Measurements from ENCODE around the gene GPR15. TPM values are rescaled to one million over a fixed set of nuclear protein-coding genes. Genes with fewer than 3 reads are reported as not detected.
A peak's percentile ranks its signal among the peaks of the same experiment; 100 is the strongest.

GPR15 gene
- total RNA-seq, 1 experiment from 2014 or later = not detected

DNA sequence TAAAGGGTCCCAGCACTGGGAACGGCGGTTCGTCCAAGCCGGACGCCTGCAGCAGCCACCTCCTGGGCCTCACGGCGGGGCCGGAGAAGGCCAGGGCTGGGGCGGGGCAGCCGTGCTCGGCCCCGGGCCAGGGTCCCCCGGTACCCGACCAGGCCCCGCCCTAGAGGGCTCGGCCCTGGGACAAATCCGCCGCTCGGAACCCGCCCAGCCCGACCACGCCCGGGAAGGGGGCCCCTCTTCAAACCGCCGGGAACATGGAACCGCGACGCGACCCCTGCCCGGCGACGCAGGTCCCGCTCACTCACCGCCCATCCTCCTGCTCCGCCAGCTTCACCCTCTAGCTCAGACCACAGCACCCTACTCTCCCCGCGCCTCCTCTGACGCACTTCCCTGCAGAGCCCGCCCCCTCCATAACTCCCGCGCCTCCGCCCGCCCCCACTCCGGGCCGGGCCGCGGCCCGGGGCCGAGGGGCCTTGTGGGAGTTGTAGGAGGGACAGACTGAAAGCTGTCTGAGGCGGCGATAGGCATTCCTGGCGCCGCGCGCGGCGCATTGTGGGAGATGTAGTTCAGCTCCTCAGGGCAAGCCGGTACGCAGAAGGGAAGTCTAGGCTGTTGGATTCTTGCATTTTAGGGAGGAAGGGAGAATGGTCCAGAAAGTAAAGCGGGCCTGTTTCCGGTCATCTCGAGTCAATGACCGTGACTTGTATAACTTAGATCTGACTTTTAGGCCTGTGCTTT, 9.1 kb upstream of the GPR15 start, which contains the start of gene CLDND1 (continued):
- TF ChIP-seq, protein P1, sequence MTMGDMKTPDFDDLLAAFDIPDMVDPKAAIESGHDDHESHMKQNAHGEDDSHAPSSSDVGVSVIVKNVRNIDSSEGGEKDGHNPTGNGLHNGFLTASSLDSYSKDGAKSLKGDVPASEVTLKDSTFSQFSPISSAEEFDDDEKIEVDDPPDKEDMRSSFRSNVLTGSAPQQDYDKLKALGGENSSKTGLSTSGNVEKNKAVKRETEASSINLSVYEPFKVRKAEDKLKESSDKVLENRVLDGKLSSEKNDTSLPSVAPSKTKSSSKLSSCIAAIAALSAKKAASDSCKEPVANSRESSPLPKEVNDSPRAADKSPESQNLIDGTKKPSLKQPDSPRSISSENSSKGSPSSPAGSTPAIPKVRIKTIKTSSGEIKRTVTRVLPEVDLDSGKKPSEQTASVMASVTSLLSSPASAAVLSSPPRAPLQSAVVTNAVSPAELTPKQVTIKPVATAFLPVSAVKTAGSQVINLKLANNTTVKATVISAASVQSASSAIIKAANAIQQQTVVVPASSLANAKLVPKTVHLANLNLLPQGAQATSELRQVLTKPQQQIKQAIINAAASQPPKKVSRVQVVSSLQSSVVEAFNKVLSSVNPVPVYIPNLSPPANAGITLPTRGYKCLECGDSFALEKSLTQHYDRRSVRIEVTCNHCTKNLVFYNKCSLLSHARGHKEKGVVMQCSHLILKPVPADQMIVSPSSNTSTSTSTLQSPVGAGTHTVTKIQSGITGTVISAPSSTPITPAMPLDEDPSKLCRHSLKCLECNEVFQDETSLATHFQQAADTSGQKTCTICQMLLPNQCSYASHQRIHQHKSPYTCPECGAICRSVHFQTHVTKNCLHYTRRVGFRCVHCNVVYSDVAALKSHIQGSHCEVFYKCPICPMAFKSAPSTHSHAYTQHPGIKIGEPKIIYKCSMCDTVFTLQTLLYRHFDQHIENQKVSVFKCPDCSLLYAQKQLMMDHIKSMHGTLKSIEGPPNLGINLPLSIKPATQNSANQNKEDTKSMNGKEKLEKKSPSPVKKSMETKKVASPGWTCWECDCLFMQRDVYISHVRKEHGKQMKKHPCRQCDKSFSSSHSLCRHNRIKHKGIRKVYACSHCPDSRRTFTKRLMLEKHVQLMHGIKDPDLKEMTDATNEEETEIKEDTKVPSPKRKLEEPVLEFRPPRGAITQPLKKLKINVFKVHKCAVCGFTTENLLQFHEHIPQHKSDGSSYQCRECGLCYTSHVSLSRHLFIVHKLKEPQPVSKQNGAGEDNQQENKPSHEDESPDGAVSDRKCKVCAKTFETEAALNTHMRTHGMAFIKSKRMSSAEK (CRISPR knock-in tag; IDR thresholded peaks at IDR 0.05; ENCODE audit: borderline replicate concordance) = no peak
- no peak for TF ChIP-seq JAZF1 (CRISPR knock-in tag; IDR thresholded peaks at IDR 0.05)
- TF ChIP-seq GRHL2 (CRISPR knock-in tag; IDR thresholded peaks at IDR 0.05; ENCODE audit: insufficient replicate concordance, severe bottlenecking) = no peak
- TF ChIP-seq, protein P2, sequence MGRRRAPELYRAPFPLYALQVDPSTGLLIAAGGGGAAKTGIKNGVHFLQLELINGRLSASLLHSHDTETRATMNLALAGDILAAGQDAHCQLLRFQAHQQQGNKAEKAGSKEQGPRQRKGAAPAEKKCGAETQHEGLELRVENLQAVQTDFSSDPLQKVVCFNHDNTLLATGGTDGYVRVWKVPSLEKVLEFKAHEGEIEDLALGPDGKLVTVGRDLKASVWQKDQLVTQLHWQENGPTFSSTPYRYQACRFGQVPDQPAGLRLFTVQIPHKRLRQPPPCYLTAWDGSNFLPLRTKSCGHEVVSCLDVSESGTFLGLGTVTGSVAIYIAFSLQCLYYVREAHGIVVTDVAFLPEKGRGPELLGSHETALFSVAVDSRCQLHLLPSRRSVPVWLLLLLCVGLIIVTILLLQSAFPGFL (CRISPR knock-in tag; IDR thresholded peaks at IDR 0.05; ENCODE audit: borderline replicate concordance) = no peak
- TF ChIP-seq, protein P3, sequence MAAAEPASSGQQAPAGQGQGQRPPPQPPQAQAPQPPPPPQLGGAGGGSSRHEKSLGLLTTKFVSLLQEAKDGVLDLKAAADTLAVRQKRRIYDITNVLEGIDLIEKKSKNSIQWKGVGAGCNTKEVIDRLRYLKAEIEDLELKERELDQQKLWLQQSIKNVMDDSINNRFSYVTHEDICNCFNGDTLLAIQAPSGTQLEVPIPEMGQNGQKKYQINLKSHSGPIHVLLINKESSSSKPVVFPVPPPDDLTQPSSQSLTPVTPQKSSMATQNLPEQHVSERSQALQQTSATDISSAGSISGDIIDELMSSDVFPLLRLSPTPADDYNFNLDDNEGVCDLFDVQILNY (CRISPR knock-in tag; IDR thresholded peaks at IDR 0.05) = peak; percentile 65; the same call in 1 of the 2 replicates
- TF ChIP-seq, protein P4, sequence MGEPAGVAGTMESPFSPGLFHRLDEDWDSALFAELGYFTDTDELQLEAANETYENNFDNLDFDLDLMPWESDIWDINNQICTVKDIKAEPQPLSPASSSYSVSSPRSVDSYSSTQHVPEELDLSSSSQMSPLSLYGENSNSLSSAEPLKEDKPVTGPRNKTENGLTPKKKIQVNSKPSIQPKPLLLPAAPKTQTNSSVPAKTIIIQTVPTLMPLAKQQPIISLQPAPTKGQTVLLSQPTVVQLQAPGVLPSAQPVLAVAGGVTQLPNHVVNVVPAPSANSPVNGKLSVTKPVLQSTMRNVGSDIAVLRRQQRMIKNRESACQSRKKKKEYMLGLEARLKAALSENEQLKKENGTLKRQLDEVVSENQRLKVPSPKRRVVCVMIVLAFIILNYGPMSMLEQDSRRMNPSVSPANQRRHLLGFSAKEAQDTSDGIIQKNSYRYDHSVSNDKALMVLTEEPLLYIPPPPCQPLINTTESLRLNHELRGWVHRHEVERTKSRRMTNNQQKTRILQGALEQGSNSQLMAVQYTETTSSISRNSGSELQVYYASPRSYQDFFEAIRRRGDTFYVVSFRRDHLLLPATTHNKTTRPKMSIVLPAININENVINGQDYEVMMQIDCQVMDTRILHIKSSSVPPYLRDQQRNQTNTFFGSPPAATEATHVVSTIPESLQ (CRISPR knock-in tag; IDR thresholded peaks at IDR 0.05) = no peak
- no peak for TF ChIP-seq NFYB (CRISPR knock-in tag; conservative IDR thresholded peaks at IDR 0.05; ENCODE audit: low read depth)
- TF ChIP-seq OVOL2 (CRISPR knock-in tag; IDR thresholded peaks at IDR 0.05; ENCODE audit: borderline replicate concordance) = no peak
- TF ChIP-seq NR2C2 (CRISPR knock-in tag; IDR thresholded peaks at IDR 0.05) = no peak
- no peak for TF ChIP-seq TP53 (CRISPR knock-in tag; IDR thresholded peaks at IDR 0.05)
- TF ChIP-seq MYBL2 (CRISPR knock-in tag; IDR thresholded peaks at IDR 0.05) = peak; percentile 35; the same call in 1 of the 2 replicates
- peak; percentile 43; the same call in 1 of the 2 replicates for TF ChIP-seq FOXP1 (CRISPR knock-in tag; IDR thresholded peaks at IDR 0.05; ENCODE audit: borderline replicate concordance)
- TF ChIP-seq, protein P5, sequence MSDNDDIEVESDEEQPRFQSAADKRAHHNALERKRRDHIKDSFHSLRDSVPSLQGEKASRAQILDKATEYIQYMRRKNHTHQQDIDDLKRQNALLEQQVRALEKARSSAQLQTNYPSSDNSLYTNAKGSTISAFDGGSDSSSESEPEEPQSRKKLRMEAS (CRISPR knock-in tag; IDR thresholded peaks at IDR 0.05) = peak; percentile 50; the same call in 1 of the 2 replicates
- TF ChIP-seq ZNF232 (CRISPR knock-in tag; IDR thresholded peaks at IDR 0.05) = no peak
- no peak for TF ChIP-seq ZNF138 (CRISPR knock-in tag; conservative IDR thresholded peaks at IDR 0.05)
- TF ChIP-seq RELA (CRISPR knock-in tag; IDR thresholded peaks at IDR 0.05; ENCODE audit: borderline replicate concordance) = no peak
- TF ChIP-seq ZNF263 (CRISPR knock-in tag; IDR thresholded peaks at IDR 0.05; ENCODE audit: low read depth) = no peak
- TF ChIP-seq, protein P6, sequence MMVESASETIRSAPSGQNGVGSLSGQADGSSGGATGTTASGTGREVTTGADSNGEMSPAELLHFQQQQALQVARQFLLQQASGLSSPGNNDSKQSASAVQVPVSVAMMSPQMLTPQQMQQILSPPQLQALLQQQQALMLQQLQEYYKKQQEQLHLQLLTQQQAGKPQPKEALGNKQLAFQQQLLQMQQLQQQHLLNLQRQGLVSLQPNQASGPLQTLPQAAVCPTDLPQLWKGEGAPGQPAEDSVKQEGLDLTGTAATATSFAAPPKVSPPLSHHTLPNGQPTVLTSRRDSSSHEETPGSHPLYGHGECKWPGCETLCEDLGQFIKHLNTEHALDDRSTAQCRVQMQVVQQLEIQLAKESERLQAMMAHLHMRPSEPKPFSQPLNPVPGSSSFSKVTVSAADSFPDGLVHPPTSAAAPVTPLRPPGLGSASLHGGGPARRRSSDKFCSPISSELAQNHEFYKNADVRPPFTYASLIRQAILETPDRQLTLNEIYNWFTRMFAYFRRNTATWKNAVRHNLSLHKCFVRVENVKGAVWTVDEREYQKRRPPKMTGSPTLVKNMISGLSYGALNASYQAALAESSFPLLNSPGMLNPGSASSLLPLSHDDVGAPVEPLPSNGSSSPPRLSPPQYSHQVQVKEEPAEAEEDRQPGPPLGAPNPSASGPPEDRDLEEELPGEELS (CRISPR knock-in tag; IDR thresholded peaks at IDR 0.05) = peak; percentile 26; the same call in 1 of the 2 replicates
- TF ChIP-seq ZNF423 (CRISPR knock-in tag; IDR thresholded peaks at IDR 0.05) = no peak
- no peak for TF ChIP-seq ZNF121 (CRISPR knock-in tag; IDR thresholded peaks at IDR 0.05)
- TF ChIP-seq, protein P7, sequence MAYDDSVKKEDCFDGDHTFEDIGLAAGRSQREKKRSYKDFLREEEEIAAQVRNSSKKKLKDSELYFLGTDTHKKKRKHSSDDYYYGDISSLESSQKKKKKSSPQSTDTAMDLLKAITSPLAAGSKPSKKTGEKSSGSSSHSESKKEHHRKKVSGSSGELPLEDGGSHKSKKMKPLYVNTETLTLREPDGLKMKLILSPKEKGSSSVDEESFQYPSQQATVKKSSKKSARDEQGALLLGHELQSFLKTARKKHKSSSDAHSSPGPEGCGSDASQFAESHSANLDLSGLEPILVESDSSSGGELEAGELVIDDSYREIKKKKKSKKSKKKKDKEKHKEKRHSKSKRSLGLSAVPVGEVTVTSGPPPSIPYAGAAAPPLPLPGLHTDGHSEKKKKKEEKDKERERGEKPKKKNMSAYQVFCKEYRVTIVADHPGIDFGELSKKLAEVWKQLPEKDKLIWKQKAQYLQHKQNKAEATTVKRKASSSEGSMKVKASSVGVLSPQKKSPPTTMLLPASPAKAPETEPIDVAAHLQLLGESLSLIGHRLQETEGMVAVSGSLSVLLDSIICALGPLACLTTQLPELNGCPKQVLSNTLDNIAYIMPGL (CRISPR knock-in tag; IDR thresholded peaks at IDR 0.05) = peak; percentile 88; the same call in 1 of the 2 replicates

Measured in WTC11 (cell line).